GM06990 (cell line): Measurements from ENCODE around the gene ADGRA1.
"Not testable (repeated sequence)": the region's sequence is repeated elsewhere in the genome, so short reads cannot be mapped to it uniquely, and the experiment has no call there.

Source experiments
- DNase-seq: peaks from one replicate; pipeline ENCODE4 v3.0.0-alpha.2; 2011; ENCODE audit not compliant: insufficient read length; ENCODE audit errors: extremely low read depth
- H3K27me3 ChIP-seq: replicated peaks from 2 replicates; pipeline ENCODE4 v1.6.0; 2011; ENCODE audit warnings: low read length; ENCODE audit not compliant: control insufficient read depth, insufficient read depth
- H3K36me3 ChIP-seq: 2 replicates; pipeline ENCODE4 v1.5.1; 2011; ENCODE audit warnings: low read length; ENCODE audit not compliant: control insufficient read depth, insufficient read depth
- H3K4me3 ChIP-seq: replicated peaks from 2 replicates; pipeline ENCODE4 v1.5.1; 2011; ENCODE audit warnings: low read depth, mild to moderate bottlenecking, control low read depth, low read length
- CTCF ChIP-seq: IDR thresholded peaks from 2 replicates; pipeline ENCODE4 v1.5.1; 2011; ENCODE audit warnings: low read length, control low read depth, mild to moderate bottlenecking, inconsistent platforms; ENCODE audit not compliant: insufficient read depth, poor library complexity, severe bottlenecking

The ADGRA1 gene

DNA sequence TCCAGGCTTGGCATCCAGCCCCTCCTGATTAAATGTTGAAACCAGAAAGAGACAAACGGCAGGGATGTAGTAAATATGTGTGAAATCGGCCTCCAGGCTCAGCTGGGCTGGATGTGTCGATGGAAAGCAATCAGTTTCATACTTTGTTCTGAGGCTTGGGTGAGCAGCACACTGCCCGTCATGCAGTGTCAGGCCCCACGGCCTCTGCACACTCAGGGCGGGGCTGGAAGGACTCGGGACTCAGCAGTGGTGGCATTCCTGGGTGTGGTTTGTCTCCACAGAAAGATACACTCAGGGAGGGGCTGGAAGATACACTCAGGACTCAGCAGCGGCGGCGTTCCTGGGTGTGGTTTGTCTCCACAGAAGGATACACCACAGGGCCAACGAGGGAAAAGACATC lies 22.0 kb downstream of the ADGRA1 start:
- Histone ChIP-seq H3K4me3 (no peak overlapping the region), H3K36me3 (no peaks in the 10 kb centered on the region), H3K27me3 (no peaks in the 10 kb centered on the region)
- no peak for DNase-seq
- TF ChIP-seq CTCF = no peak

DNA sequence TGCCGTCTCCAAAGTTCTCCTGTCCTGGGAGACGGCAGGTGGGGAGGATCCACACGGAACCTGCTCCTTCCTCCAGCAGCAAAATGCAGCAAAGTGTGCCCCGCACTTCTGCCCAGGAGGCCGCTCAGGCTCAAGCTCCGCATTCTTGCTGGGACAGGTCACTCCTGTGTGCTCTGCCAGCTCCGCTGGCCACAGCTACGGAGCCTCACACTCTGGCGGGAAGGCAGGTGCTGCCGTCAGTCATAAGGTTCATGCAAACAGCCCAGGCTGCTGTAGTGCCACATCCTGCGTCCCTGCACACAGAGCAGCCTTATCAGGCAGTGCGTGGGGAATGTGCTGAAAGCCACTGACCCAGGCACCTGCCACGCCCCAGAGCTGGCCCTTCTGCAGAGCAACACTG lies 22.4 kb downstream of the ADGRA1 start:
- H3K27me3 ChIP-seq = no peaks in the 10 kb centered on the region
- DNase-seq = no peak
- H3K4me3 ChIP-seq = no peak overlapping the region

GRCh38 chr10:133110609-133111275 lies 23.0 kb downstream of the ADGRA1 start:
- no peak for DNase-seq
- Histone ChIP-seq H3K4me3 (no peak overlapping the region), H3K36me3 (no peaks in the 10 kb centered on the region), H3K27me3 (no peaks in the 10 kb centered on the region)
- TF ChIP-seq CTCF = no peak

More for the DNA sequence above, 22.4 kb downstream of the ADGRA1 start:
- no peaks in the 10 kb centered on the region for H3K36me3 ChIP-seq
- TF ChIP-seq CTCF = no peak

GRCh38 chr10:133111640-133112039 lies 23.9 kb downstream of the ADGRA1 start:
- H3K4me3 ChIP-seq, H3K27me3 ChIP-seq, H3K36me3 ChIP-seq: not testable (repeated sequence)
- peak; percentile 48 for DNase-seq

GRCh38 chr10:133113146-133113830 lies 25.6 kb downstream of the ADGRA1 start:
- no peak for TF ChIP-seq CTCF
- no peak for DNase-seq
- H3K27me3 ChIP-seq = no peaks in the 10 kb centered on the region
- no peaks in the 10 kb centered on the region for H3K36me3 ChIP-seq
- no peak overlapping the region for H3K4me3 ChIP-seq

DNA sequence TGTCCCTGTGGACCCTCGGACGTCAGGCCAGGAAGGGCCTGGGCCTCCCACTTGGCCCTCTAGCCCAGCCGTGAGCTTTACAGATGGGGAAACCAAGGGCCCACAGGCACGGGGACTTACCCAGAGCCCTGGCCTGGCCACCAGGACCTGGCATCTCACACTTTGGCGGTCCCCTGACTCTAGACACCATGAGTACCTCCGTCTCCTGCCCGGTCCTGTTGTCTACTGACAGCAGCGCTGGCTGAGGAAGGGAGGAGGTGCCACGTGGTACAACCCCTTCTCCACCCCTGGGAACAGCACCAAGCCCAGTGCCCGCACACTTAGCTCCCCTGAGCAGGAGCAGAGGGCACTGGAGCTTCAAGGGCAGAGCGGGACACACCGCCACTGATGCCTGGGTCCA lies 26.1 kb downstream of the ADGRA1 start:
- Histone ChIP-seq H3K4me3 (no peak overlapping the region), H3K36me3 (no peaks in the 10 kb centered on the region), H3K27me3 (no peaks in the 10 kb centered on the region)
- DNase-seq = no peak
- no peak for TF ChIP-seq CTCF
